GM23338 (cell line): Measurements from ENCODE around the gene SNRPA1. TPM values are rescaled to one million over a fixed set of nuclear protein-coding genes. Genes with fewer than 3 reads are reported as not detected.

Experiments
- ATAC-seq: fragments of 200-7000 bp; cut with Tn5 transposase; 3 replicates; pipeline ENCODE4 v1.9.1; 2020
- DNase-seq: peaks from one replicate; pipeline ENCODE4 v3.0.0-alpha.2; 2015; ENCODE audit warnings: low spot score
- H2AFZ ChIP-seq: fragments of 200-600 bp; sonication (generic); 2 replicates; pipeline ENCODE4 v1.8.0; 2016; ENCODE audit warnings: antibody characterized with exemption, mild to moderate bottlenecking, moderate library complexity
- H3F3A ChIP-seq: fragments of 200-600 bp; sonication (generic); replicated peaks from 2 replicates; pipeline ENCODE4 v1.8.0; 2017; ENCODE audit warnings: antibody characterized with exemption, mixed run types, low read depth
- H3K27ac ChIP-seq: fragments of 200-600 bp; sonication (generic); 2 replicates; pipeline ENCODE4 v1.6.1; 2016; ENCODE audit warnings: low read depth
- H3K27me3 ChIP-seq: fragments of 200-600 bp; sonication (generic); 2 replicates; pipeline ENCODE4 v1.8.0; 2016; ENCODE audit warnings: mild to moderate bottlenecking, mixed run types, moderate library complexity; ENCODE audit not compliant: insufficient read depth
- H3K36me3 ChIP-seq: fragments of 200-600 bp; sonication (generic); 2 replicates; pipeline ENCODE4 v1.8.0; 2016; ENCODE audit warnings: mild to moderate bottlenecking; ENCODE audit not compliant: insufficient read depth
- H3K4me1 ChIP-seq: fragments of 200-600 bp; sonication (generic); 2 replicates; pipeline ENCODE4 v1.8.0; 2016; ENCODE audit warnings: mild to moderate bottlenecking, moderate library complexity; ENCODE audit not compliant: insufficient read depth
- H3K4me2 ChIP-seq: fragments of 200-600 bp; sonication (generic); 2 replicates; pipeline ENCODE4 v1.7.1; 2017; ENCODE audit warnings: mixed run types
- H3K4me3 ChIP-seq: fragments of 200-600 bp; sonication (generic); 2 replicates; pipeline ENCODE4 v1.6.1; 2016; ENCODE audit warnings: mixed run types
- H3K79me2 ChIP-seq: fragments of 200-600 bp; sonication (generic); replicated peaks from 2 replicates; pipeline ENCODE4 v1.8.0; 2017; ENCODE audit warnings: mild to moderate bottlenecking; ENCODE audit not compliant: insufficient read depth
- H3K9me2 ChIP-seq: fragments of 200-600 bp; sonication (generic); 2 replicates; pipeline ENCODE4 v1.8.0; 2017; ENCODE audit not compliant: insufficient read depth
- H4K20me1 ChIP-seq: fragments of 200-600 bp; sonication (generic); replicated peaks from 2 replicates; pipeline ENCODE4 v1.8.0; 2017; ENCODE audit warnings: mild to moderate bottlenecking; ENCODE audit not compliant: insufficient read depth
- H3K27ac Mint-ChIP-seq: 2 replicates; pipeline ENCODE4 v1.8.0; 2020; ENCODE audit warnings: inconsistent platforms, mild to moderate bottlenecking, moderate library complexity, mixed read lengths
- H3K27me3 Mint-ChIP-seq: 3 replicates; pipeline ENCODE4 v1.8.0; 2022; ENCODE audit warnings: low read depth, mild to moderate bottlenecking, moderate library complexity, mixed read lengths, inconsistent platforms; ENCODE audit not compliant: insufficient read depth, poor library complexity
- H3K36me3 Mint-ChIP-seq: 3 replicates; pipeline ENCODE4 v1.8.0; 2021; ENCODE audit warnings: low read depth, mild to moderate bottlenecking, inconsistent platforms, moderate library complexity, mixed read lengths
- H3K4me1 Mint-ChIP-seq: 3 replicates; pipeline ENCODE4 v1.8.0; 2020; ENCODE audit warnings: mild to moderate bottlenecking, inconsistent platforms, mixed read lengths
- H3K4me3 Mint-ChIP-seq: 3 replicates; pipeline ENCODE4 v1.8.0; 2021; ENCODE audit warnings: moderate library complexity, mild to moderate bottlenecking, inconsistent platforms, mixed read lengths
- H3K9me3 Mint-ChIP-seq: 3 replicates; pipeline ENCODE4 v1.8.0; 2020; ENCODE audit warnings: moderate library complexity, mild to moderate bottlenecking, inconsistent platforms, mixed read lengths
- CTCF ChIP-seq, 2 experiments: fragments of 200-600 bp in 1 of 2; sonication (generic) in 1 of 2; conservative IDR thresholded peaks; 2 replicates each; pipeline versions ENCODE4 v1.5.1 to v1.6.1; 2016 to 2017; ENCODE audit warnings: antibody characterized with exemption in 2 of 2, low read depth in 2 of 2, mild to moderate bottlenecking in 2 of 2, moderate library complexity in 1 of 2
- EZH2 ChIP-seq: fragments of 200-600 bp; sonication (generic); IDR thresholded peaks from one replicate; pipeline ENCODE4 v1.8.0; 2017; ENCODE audit warnings: antibody characterized with exemption, mild to moderate bottlenecking, low read depth; ENCODE audit not compliant: unreplicated experiment
- EZH2phosphoT487 ChIP-seq: fragments of 200-600 bp; sonication (generic); IDR thresholded peaks from one replicate; pipeline ENCODE4 v1.8.1; 2018; ENCODE audit warnings: antibody characterized with exemption; ENCODE audit not compliant: unreplicated experiment
- JUNB ChIP-seq: IDR thresholded peaks from one replicate; pipeline ENCODE4 v1.6.1; 2016; ENCODE audit warnings: antibody characterized with exemption; ENCODE audit not compliant: unreplicated experiment
- NANOG ChIP-seq: IDR thresholded peaks from 2 replicates; pipeline ENCODE4 v1.6.1; 2016; ENCODE audit warnings: antibody characterized with exemption, borderline replicate concordance
- POLR2AphosphoS5 ChIP-seq: IDR thresholded peaks from 2 replicates; pipeline ENCODE4 v1.6.1; 2016; ENCODE audit warnings: antibody characterized with exemption, low read depth
- STAT1 ChIP-seq: IDR thresholded peaks from one replicate; pipeline ENCODE4 v1.6.1; 2016; ENCODE audit warnings: antibody characterized with exemption; ENCODE audit not compliant: unreplicated experiment
- ZNF114 ChIP-seq: fragments of 250-450 bp; sonication (Bioruptor Pico); IDR thresholded peaks from 2 replicates; pipeline ENCODE4 v1.5.0; 2020; ENCODE audit warnings: mild to moderate bottlenecking, moderate library complexity
- ZNF331 ChIP-seq: fragments of 250-450 bp; sonication (Bioruptor Pico); IDR thresholded peaks from 2 replicates; pipeline ENCODE4 v1.5.0; 2020; ENCODE audit warnings: low read depth, mild to moderate bottlenecking, moderate library complexity
- ZNF462 ChIP-seq: fragments of 250-450 bp; sonication (Bioruptor Pico); IDR thresholded peaks from 2 replicates; pipeline ENCODE4 v1.5.0; 2020; ENCODE audit warnings: mild to moderate bottlenecking, moderate library complexity
- polyA plus RNA-seq: library from polyadenylated mRNA; unstranded; fragments of >200 nt; fragmentation: Nextera tagmentation; extraction: Ambion mirVana; gene quantifications from 2 replicates; pipeline ENCODE4 v1.2.1, GENCODE V29; 2016
- total RNA-seq: library from RNA; depleted of rRNA; stranded (reverse); fragments of >200 nt; shearing (Covaris generic); gene quantifications from 2 replicates; pipeline ENCODE4 v1.2.3, GENCODE V29; 2014
- TF ChIP-seq, protein P1 (sequence below): IDR thresholded peaks from 2 replicates; pipeline ENCODE4 v1.6.1; 2016; ENCODE audit warnings: antibody characterized with exemption

Gene SNRPA1
- total and polyA plus RNA-seq, 2 experiments from 2014 or later: 170 to 361 TPM

GRCh38 chr15:101325263-101326025, 30.4 kb upstream of the SNRPA1 start (continued):
- TF ChIP-seq CTCF (conservative IDR thresholded peaks at IDR 0.05; ENCODE audit: low read depth in 2 of 2) (no peak), STAT1 (no peak), POLR2AphosphoS5 (no peak)

- H3K36me3 Mint-ChIP-seq: no peaks in the 10 kb centered on the region; the same call in 2 of the 3 replicates
- Histone ChIP-seq H3K27ac (no peak overlapping the region), H4K20me1 (no peaks in the 10 kb centered on the region), H3F3A (no peaks in the 10 kb centered on the region), H3K4me1 (no peaks in the 10 kb centered on the region), H3K79me2 (no peaks in the 10 kb centered on the region), H3K27me3 (no peaks in the 10 kb centered on the region), H3K4me3 (no peak overlapping the region), H2AFZ (no peak overlapping the region), H3K4me2 (no peak overlapping the region), H3K36me3 (no peaks in the 10 kb centered on the region), H3K9me2 (no peaks in the 10 kb centered on the region)
- ATAC-seq: no peak
- peaks cover 6% of the 10 kb centered on the region; the same call in 2 of the 3 replicates for H3K4me1 Mint-ChIP-seq
- no peak overlapping the region for H3K4me3 Mint-ChIP-seq
- H3K9me3 Mint-ChIP-seq: no peaks in the 10 kb centered on the region; the same call in 2 of the 3 replicates
- DNase-seq: no peak
- H3K27ac Mint-ChIP-seq: no peak overlapping the region
- peaks cover 12% of the 10 kb centered on the region for H3K27me3 Mint-ChIP-seq
- TF ChIP-seq EZH2phosphoT487: no peak
- TF ChIP-seq, protein P1, sequence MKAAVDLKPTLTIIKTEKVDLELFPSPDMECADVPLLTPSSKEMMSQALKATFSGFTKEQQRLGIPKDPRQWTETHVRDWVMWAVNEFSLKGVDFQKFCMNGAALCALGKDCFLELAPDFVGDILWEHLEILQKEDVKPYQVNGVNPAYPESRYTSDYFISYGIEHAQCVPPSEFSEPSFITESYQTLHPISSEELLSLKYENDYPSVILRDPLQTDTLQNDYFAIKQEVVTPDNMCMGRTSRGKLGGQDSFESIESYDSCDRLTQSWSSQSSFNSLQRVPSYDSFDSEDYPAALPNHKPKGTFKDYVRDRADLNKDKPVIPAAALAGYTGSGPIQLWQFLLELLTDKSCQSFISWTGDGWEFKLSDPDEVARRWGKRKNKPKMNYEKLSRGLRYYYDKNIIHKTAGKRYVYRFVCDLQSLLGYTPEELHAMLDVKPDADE: no peak
- no peak for TF ChIP-seq STAT1
- no peak for TF ChIP-seq CTCF (conservative IDR thresholded peaks at IDR 0.05; ENCODE audit: low read depth in 2 of 2)
- TF ChIP-seq EZH2: no peak
- TF ChIP-seq JUNB: no peak
- no peak for TF ChIP-seq ZNF331 (CRISPR knock-in tag)
- no peak for TF ChIP-seq ZNF462 (CRISPR knock-in tag)
- no peak for TF ChIP-seq NANOG
- TF ChIP-seq ZNF114 (CRISPR knock-in tag): no peak
These were observed 29.6 kb upstream of the SNRPA1 start for GRCh38 chr15:101324524-101325177.
